ENCODE results near the gene RHOBTB1. TPM values are rescaled to one million over a fixed set of nuclear protein-coding genes. Genes with fewer than 3 reads are reported as not detected.

Gene RHOBTB1
- total RNA-seq, 2 donors from 2014 or later, result 6.6 to 6.8 TPM

- H3K4me1 ChIP-seq (ENCODE audit: control insufficient read depth, insufficient read depth, low read length), result no peaks in the 10 kb centered on the region
- Mint-ChIP-seq H3K36me3 (ENCODE audit: low read depth) (no peaks in the 10 kb centered on the region), H3K9me3 (no peaks in the 10 kb centered on the region), H3K4me3 (no peak overlapping the region), H3K27ac (no peak overlapping the region), H3K27me3 (ENCODE audit: insufficient read depth) (no peaks in the 10 kb centered on the region), H3K4me1 (peaks cover 9% of the 10 kb centered on the region)
- H3K9ac ChIP-seq (ENCODE audit: extremely low read depth, low read length, poor library complexity, severe bottlenecking), result no peak overlapping the region
- DNase-seq, result no peak
- TF ChIP-seq CTCF (conservative IDR thresholded peaks at IDR 0.05), result no peak
- WGBS, 2 experiments (ENCODE audit: insufficient coverage in 1 of 2, insufficient read length in 1 of 2), result 60 to 94% methylated on average over 1 to 4 of the region's 4 CpGs
- no peaks in the 10 kb centered on the region for H3K27me3 ChIP-seq (ENCODE audit: control insufficient read depth, insufficient read depth, low read length, poor library complexity, severe bottlenecking)
- no peak overlapping the region for H3K27ac ChIP-seq (ENCODE audit: low read depth, low read length)
- no peaks in the 10 kb centered on the region for H3K36me3 ChIP-seq (ENCODE audit: control insufficient read depth, insufficient read depth, low read length)
- H3K4me3 ChIP-seq (ENCODE audit: low read length), result no peak overlapping the region
- no peaks in the 10 kb centered on the region for H3K9me3 ChIP-seq (ENCODE audit: control insufficient read depth, low read length)
Measured at GRCh38 chr10:60873758-60874157, 70.2 kb downstream of the RHOBTB1 start.

- peaks cover 9% of the 10 kb centered on the region for H3K4me1 Mint-ChIP-seq
- H3K36me3 Mint-ChIP-seq (ENCODE audit: low read depth), result no peaks in the 10 kb centered on the region
- Histone ChIP-seq H3K9me3 (ENCODE audit: control insufficient read depth, low read length) (no peaks in the 10 kb centered on the region), H3K27me3 (ENCODE audit: control insufficient read depth, insufficient read depth, low read length, poor library complexity, severe bottlenecking) (no peaks in the 10 kb centered on the region), H3K4me3 (ENCODE audit: low read length) (no peak overlapping the region), H3K4me1 (ENCODE audit: control insufficient read depth, insufficient read depth, low read length) (no peaks in the 10 kb centered on the region), H3K27ac (ENCODE audit: low read depth, low read length) (no peak overlapping the region), H3K36me3 (ENCODE audit: control insufficient read depth, insufficient read depth, low read length) (no peaks in the 10 kb centered on the region), H3K9ac (ENCODE audit: extremely low read depth, low read length, poor library complexity, severe bottlenecking) (no peak overlapping the region)
- H3K27ac Mint-ChIP-seq, result no peak overlapping the region
- no peak overlapping the region for H3K4me3 Mint-ChIP-seq
- H3K9me3 Mint-ChIP-seq, result no peaks in the 10 kb centered on the region
- WGBS, 2 experiments (ENCODE audit: insufficient coverage in 1 of 2, insufficient read length in 1 of 2), result 96 to 98% methylated on average over 9 to 11 of the region's 11 CpGs
- no peaks in the 10 kb centered on the region for H3K27me3 Mint-ChIP-seq (ENCODE audit: insufficient read depth)
- no peak for DNase-seq
- no peak for TF ChIP-seq CTCF (conservative IDR thresholded peaks at IDR 0.05)
Measured at GRCh38 chr10:60872451-60872850, 71.5 kb downstream of the RHOBTB1 start.

GRCh38 chr10:60871215-60871614 lies 72.8 kb downstream of the RHOBTB1 start:
- no peak for TF ChIP-seq CTCF (conservative IDR thresholded peaks at IDR 0.05)
- Mint-ChIP-seq H3K4me3 (no peak overlapping the region), H3K27ac (no peak overlapping the region)

More at GRCh38 chr10:60871215-60871614, 72.8 kb downstream of the RHOBTB1 start:
- no peaks in the 10 kb centered on the region for H3K4me1 ChIP-seq (ENCODE audit: control insufficient read depth, insufficient read depth, low read length)
- H3K36me3 ChIP-seq (ENCODE audit: control insufficient read depth, insufficient read depth, low read length), result no peaks in the 10 kb centered on the region
- no peaks in the 10 kb centered on the region for H3K9me3 Mint-ChIP-seq
- H3K9me3 ChIP-seq (ENCODE audit: control insufficient read depth, low read length), result no peaks in the 10 kb centered on the region
- H3K36me3 Mint-ChIP-seq (ENCODE audit: low read depth), result no peaks in the 10 kb centered on the region
- H3K27me3 Mint-ChIP-seq (ENCODE audit: insufficient read depth), result no peaks in the 10 kb centered on the region
- peaks cover 2% of the 10 kb centered on the region for H3K4me1 Mint-ChIP-seq
- no peak for DNase-seq
- H3K27ac ChIP-seq (ENCODE audit: low read depth, low read length), result no peak overlapping the region
- 94 to 97% methylated on average over 8 of the region's 8 CpGs for WGBS, 2 experiments (ENCODE audit: insufficient coverage in 1 of 2, insufficient read length in 1 of 2)
- H3K9ac ChIP-seq (ENCODE audit: extremely low read depth, low read length, poor library complexity, severe bottlenecking), result no peak overlapping the region
- no peaks in the 10 kb centered on the region for H3K27me3 ChIP-seq (ENCODE audit: control insufficient read depth, insufficient read depth, low read length, poor library complexity, severe bottlenecking)
- no peak overlapping the region for H3K4me3 ChIP-seq (ENCODE audit: low read length)

Data from endodermal cell (in vitro differentiated cells).